Muscle layer of colon (tissue), 2 donors: ENCODE results near the gene TRIM44.

Source experiments
- H3K27ac ChIP-seq: one replicate; pipeline ENCODE4 v1.7.0; 2013; ENCODE audit warnings: low read depth, mild to moderate bottlenecking, low read length, moderate library complexity
- H3K27me3 ChIP-seq, 2 donors: one replicate each; pipeline ENCODE4 v1.7.0; 2013; ENCODE audit warnings: low read length in 2 of 2, mild to moderate bottlenecking in 2 of 2; ENCODE audit not compliant: insufficient read depth in 2 of 2, control insufficient read depth in 1 of 2
- H3K36me3 ChIP-seq: one replicate; pipeline ENCODE4 v1.7.0; 2013; ENCODE audit warnings: mild to moderate bottlenecking, low read length; ENCODE audit not compliant: insufficient read depth
- H3K4me1 ChIP-seq: one replicate; pipeline ENCODE4 v1.7.0; 2013; ENCODE audit warnings: mild to moderate bottlenecking, low read length; ENCODE audit not compliant: insufficient read depth
- H3K4me3 ChIP-seq, 2 donors: one replicate each; pipeline ENCODE4 v1.7.0; 2013; ENCODE audit warnings: low read length in 2 of 2, low read depth in 1 of 2, mild to moderate bottlenecking in 1 of 2, moderate library complexity in 1 of 2
- H3K9ac ChIP-seq: one replicate; pipeline ENCODE4 v1.7.0; 2013; ENCODE audit warnings: low read length
- H3K9me3 ChIP-seq: one replicate; pipeline ENCODE4 v1.7.0; 2013; ENCODE audit warnings: mild to moderate bottlenecking, low read length
- donor health status: abdominal sarcoma.
- donor health status: Adenocarcinoma of cecum.

TRIM44 gene

GRCh38 chr11:35786188-35786587 lies 123.6 kb downstream of the TRIM44 start:
- Histone ChIP-seq H3K4me3 (no peak overlapping the region), H3K4me1 (peaks cover 4% of the 10 kb centered on the region), H3K36me3 (no peaks in the 10 kb centered on the region), H3K27ac (no peak overlapping the region), H3K9ac (no peak overlapping the region), H3K27me3 (no peaks in the 10 kb centered on the region), H3K9me3 (no peaks in the 10 kb centered on the region)

GRCh38 chr11:35787013-35787504 lies 124.5 kb downstream of the TRIM44 start:
- Histone ChIP-seq H3K27me3 (no peaks in the 10 kb centered on the region), H3K4me1 (peaks cover 1% of the 10 kb centered on the region), H3K36me3 (no peaks in the 10 kb centered on the region), H3K4me3 (no peak overlapping the region), H3K9me3 (no peaks in the 10 kb centered on the region), H3K9ac (no peak overlapping the region), H3K27ac (no peak overlapping the region)

- H3K9me3 ChIP-seq = no peaks in the 10 kb centered on the region
- no peak overlapping the region for H3K9ac ChIP-seq
- peaks cover 7% of the 10 kb centered on the region for H3K4me1 ChIP-seq
- H3K36me3 ChIP-seq = no peaks in the 10 kb centered on the region
- no peak overlapping the region for H3K27ac ChIP-seq
- no peak overlapping the region for H3K4me3 ChIP-seq
- H3K27me3 ChIP-seq = no peaks in the 10 kb centered on the region
These were observed 125.1 kb downstream of the TRIM44 start for GRCh38 chr11:35787626-35788025.

- Histone ChIP-seq H3K4me1 (peaks cover 10% of the 10 kb centered on the region), H3K4me3 (no peak overlapping the region), H3K9ac (no peak overlapping the region), H3K27ac (no peak overlapping the region), H3K36me3 (no peaks in the 10 kb centered on the region), H3K27me3 (no peaks in the 10 kb centered on the region), H3K9me3 (no peaks in the 10 kb centered on the region)
These were observed 128.7 kb downstream of the TRIM44 start for GRCh38 chr11:35791088-35791958.

- H3K27me3 ChIP-seq = no peaks in the 10 kb centered on the region
- no peaks in the 10 kb centered on the region for H3K36me3 ChIP-seq
- peaks cover 10% of the 10 kb centered on the region for H3K4me1 ChIP-seq
- no peak overlapping the region for H3K27ac ChIP-seq
- H3K9me3 ChIP-seq = no peaks in the 10 kb centered on the region
- H3K4me3 ChIP-seq = no peak overlapping the region
- H3K9ac ChIP-seq = no peak overlapping the region
These were observed 129.7 kb downstream of the TRIM44 start for GRCh38 chr11:35792148-35792845.

GRCh38 chr11:35792846-35793192 lies 130.2 kb downstream of the TRIM44 start:
- no peak overlapping the region for H3K27ac ChIP-seq
- H3K4me3 ChIP-seq = no peak overlapping the region
- H3K9ac ChIP-seq = no peak overlapping the region
- H3K9me3 ChIP-seq = no peaks in the 10 kb centered on the region
- H3K4me1 ChIP-seq = peaks cover 10% of the 10 kb centered on the region
- H3K27me3 ChIP-seq = no peaks in the 10 kb centered on the region
- no peaks in the 10 kb centered on the region for H3K36me3 ChIP-seq

GRCh38 chr11:35794333-35794732 lies 131.8 kb downstream of the TRIM44 start:
- Histone ChIP-seq H3K4me1 (peaks cover 10% of the 10 kb centered on the region), H3K27me3 (no peaks in the 10 kb centered on the region), H3K36me3 (no peaks in the 10 kb centered on the region), H3K4me3 (no peak overlapping the region), H3K9ac (no peak overlapping the region), H3K9me3 (no peaks in the 10 kb centered on the region), H3K27ac (no peak overlapping the region)

GRCh38 chr11:35794850-35795249 lies 132.3 kb downstream of the TRIM44 start:
- H3K27ac ChIP-seq = no peak overlapping the region
- no peaks in the 10 kb centered on the region for H3K27me3 ChIP-seq
- H3K4me3 ChIP-seq = no peak overlapping the region
- H3K9me3 ChIP-seq = no peaks in the 10 kb centered on the region
- H3K9ac ChIP-seq = no peak overlapping the region
- peaks cover 10% of the 10 kb centered on the region for H3K4me1 ChIP-seq
- no peaks in the 10 kb centered on the region for H3K36me3 ChIP-seq

- H3K9me3 ChIP-seq = no peaks in the 10 kb centered on the region
- H3K36me3 ChIP-seq = no peaks in the 10 kb centered on the region
- no peaks in the 10 kb centered on the region for H3K27me3 ChIP-seq
- H3K4me3 ChIP-seq = no peak overlapping the region
- H3K9ac ChIP-seq = no peak overlapping the region
- no peak overlapping the region for H3K27ac ChIP-seq
- H3K4me1 ChIP-seq = peaks cover 16% of the 10 kb centered on the region
These were observed 134.0 kb downstream of the TRIM44 start for GRCh38 chr11:35796562-35796961.

- H3K27me3 ChIP-seq = no peaks in the 10 kb centered on the region
- no peak overlapping the region for H3K27ac ChIP-seq
- H3K4me1 ChIP-seq = peaks cover 6% of the 10 kb centered on the region
These were observed 135.8 kb downstream of the TRIM44 start for GRCh38 chr11:35798423-35798822.

GRCh38 chr11:35798983-35799382 lies 136.4 kb downstream of the TRIM44 start:
- Histone ChIP-seq H3K27me3 (no peaks in the 10 kb centered on the region), H3K27ac (no peak overlapping the region), H3K36me3 (no peaks in the 10 kb centered on the region), H3K4me3 (no peak overlapping the region), H3K9ac (no peak overlapping the region), H3K4me1 (peaks cover 6% of the 10 kb centered on the region), H3K9me3 (no peaks in the 10 kb centered on the region)

More at GRCh38 chr11:35798423-35798822, 135.8 kb downstream of the TRIM44 start:
- Histone ChIP-seq H3K9me3 (no peaks in the 10 kb centered on the region), H3K4me3 (no peak overlapping the region), H3K9ac (no peak overlapping the region), H3K36me3 (no peaks in the 10 kb centered on the region)
